ENCODE data around the gene CAPZA1.
"Not testable (repeated sequence)": the region's sequence is repeated elsewhere in the genome, so short reads cannot be mapped to it uniquely, and the experiment has no call there.

CAPZA1 gene

DNA sequence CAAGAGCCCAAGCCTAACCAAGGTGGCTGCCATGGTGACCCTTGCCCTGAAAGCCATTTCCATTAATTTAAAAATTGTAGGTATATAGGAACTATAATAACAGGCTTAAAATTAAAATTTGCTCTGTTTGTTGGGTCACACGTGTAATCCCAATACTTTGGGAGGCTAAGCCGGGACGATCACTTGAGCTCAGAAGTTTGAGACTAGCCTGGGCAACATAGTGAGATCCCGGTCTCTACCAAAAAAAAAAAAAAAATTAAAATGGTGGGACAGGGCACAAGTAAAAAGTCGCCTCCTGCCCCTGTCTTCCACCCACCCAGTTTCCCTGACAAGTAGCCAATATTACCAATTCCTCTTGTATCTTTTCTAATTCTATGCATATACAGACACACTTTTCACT lies 6.6 kb downstream of the CAPZA1 start:
- no peak for FAIRE-seq
- DNase-seq (ENCODE audit: insufficient read length, low spot score): no peak

DNA sequence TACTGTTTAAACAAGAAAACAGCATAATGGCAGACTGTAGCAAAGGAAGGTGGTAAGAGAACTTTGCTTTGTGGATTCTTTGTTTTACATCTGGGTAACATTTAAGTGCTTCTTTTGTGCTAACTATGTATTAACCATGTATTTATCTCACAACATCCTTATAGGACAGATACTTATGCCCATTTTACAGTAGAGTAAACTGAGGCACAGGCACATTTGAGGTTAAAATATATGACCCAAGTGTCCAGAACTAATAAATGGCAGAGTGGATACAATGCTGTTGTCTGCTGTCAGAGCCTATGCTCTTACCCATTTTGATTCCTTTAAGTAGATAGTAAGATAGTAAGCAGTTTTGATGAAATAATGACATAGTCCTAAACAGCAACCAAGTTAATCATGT lies 7.3 kb downstream of the CAPZA1 start:
- DNase-seq (ENCODE audit: insufficient read length, low spot score): no peak
- FAIRE-seq: no peak

DNA sequence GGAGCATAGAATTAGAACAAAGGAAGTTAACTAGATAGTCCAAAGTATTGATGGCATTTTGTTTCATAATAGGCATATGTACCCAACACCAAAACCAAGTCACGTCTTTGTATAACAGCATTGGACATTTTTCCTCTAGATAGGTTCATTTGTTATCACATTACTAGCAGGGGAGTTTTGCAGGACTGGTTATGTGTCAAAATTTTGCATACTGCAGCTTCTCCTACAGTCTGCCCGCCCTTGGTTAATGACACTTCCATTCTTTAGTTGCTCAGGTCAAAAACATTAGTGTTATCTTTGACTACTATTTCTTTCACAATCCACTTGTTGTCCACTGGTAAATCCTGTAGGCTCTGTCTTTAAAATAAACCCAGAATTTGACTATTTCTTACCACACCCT lies 8.9 kb downstream of the CAPZA1 start:
- FAIRE-seq (no peak), DNase-seq (ENCODE audit: insufficient read length, low spot score) (no peak)

DNA sequence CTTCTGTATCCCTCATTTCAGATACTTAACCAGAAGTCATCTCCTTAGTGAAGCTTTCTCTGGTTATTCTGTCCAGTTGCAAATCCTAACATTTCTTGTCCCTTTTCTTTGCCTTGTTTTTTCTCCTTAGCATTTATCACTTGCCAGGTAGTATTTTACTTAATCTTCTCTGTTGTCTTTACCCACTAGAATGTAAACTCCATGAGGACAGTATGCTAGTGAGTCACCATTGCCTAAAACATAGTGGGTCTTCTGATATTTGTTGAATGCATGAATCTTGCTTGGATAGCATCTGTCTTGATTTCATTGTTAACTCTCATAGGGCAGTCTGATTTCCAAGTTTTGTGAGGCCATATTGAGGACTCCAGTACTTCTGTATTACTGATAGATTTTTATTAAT lies 9.6 kb downstream of the CAPZA1 start:
- DNase-seq (ENCODE audit: insufficient read length, low spot score) (no peak), FAIRE-seq (no peak)

DNA sequence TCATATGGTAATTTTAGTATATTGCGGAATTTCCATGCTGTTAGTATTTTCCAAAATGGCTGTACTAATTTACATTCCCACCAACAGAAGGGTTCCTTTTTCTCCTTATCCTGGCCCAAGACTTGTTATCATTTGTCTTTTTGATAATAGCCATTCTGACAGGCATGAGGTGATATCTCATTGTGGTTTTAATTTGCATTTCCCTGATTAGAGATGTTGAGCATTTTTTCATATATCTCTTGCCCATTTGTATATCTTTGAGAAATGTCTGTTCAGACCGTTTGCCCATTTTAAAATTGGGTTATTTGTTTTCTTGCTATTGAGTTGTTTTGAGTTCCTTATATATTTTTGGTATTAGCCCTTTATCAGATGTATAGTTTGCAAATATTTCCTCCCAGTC lies 14.0 kb downstream of the CAPZA1 start:
- DNase-seq (ENCODE audit: insufficient read length, low spot score): no peak

DNA sequence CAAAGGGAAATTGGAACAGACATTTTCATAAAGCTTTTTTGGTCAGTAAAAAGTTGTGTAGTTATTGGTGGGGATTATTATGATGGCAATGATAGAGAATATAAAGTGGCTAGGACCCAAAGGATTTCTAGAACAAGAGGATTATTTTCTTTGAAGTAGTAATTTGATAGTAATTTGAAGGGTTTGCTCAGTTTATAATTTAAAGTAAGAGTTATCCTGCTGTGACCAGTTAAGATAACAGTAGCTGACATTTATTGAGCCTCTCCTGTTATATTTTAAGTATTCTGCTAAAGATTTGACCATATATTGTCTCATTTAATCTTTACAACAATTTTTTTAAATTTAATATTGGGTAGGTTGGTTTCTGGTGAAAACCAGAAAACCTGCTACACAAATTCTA lies 14.7 kb downstream of the CAPZA1 start:
- DNase-seq (ENCODE audit: insufficient read length, low spot score) (no peak), FAIRE-seq (no peak)

More for the DNA sequence above, 14.0 kb downstream of the CAPZA1 start:
- FAIRE-seq: no peak

DNA sequence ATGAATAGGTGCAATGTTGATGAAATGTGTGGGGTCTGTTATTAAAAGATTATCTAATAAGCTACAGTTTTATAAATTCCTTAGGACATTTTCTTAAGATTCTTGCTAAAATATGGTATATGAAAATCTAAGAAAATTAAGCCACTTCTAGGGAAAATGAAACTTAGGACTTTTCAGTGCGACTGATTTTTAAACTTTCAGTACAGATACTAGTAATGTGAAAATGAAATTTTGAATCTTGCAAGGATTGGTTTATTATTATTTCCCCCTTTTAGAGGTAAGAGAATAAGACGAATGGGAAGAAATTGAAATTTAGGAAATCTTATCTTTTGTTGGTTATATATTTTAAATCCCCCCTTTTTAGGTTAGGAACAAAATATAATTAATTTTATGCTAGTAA lies 16.4 kb downstream of the CAPZA1 start:
- DNase-seq (ENCODE audit: insufficient read length, low spot score) (no peak), FAIRE-seq (no peak)

DNA sequence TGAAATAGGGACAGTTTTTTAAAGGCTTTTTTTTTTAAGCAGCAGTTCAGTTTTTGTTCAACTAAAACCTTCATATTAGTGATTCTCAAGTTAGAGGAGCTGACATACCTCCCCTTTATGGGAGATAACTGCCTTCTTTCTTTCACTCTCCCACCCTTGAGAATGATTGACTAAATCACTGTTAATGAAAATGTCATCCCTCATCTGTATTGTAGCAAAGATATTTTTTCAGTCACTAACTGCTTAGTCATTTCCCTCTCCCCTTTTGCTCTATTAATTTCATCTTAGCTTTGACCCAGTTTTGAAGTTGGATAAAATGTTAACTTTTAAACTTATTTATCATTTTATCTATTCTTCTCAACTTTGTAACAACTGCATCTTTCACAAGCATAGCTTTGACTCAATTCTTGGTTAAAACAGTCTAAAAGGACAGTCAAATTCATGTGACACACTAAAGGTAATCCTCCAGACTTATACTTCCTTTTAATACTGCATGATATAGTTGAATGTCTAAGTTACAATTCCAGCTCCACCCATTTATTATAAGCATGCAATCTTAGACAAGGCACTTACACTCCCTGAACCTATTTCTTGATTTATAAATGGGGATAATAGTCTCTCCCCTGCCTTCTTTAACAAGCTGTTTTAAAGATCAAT lies 17.1 kb downstream of the CAPZA1 start:
- FAIRE-seq: no peak
- DNase-seq (ENCODE audit: insufficient read length, low spot score): no peak

DNA sequence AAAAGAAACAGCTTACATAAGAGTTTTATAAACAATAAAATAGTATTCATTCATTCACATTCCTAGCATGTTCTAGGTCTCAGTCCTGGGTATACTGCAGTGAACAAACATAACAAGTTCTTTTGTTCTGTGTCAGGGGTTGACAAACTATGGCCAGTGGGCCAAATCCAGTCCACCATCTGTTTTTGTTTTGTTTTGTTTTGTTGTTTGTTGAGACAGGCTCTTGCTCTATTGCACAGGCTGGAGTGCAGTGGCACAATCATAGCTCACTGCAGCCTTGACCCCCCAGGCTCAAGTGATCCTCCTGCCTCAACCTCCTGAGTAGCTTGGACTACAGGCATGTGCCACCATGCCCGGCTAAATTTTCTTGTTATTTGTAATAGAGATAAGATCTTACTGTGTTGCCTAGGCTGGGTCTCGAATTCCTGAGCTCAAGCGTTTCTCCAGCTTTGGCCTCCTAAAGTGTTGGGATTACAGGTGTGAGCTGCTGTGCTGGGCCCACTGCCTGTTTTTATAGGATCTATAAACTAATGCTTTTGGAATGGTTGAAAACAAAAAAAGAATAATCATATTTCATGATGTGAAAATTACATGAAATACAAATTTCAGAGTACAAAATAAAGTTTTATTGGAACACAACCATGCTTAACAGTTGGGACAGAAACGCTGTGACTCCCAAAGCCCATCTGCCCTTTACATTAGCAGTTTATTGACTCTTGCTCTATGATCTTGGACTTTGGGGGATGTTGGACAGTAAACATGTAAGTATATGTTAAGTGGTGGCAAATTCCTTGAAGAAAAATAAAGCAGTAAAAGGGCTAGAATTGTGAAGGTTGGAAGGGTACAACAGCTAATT lies 17.9 kb downstream of the CAPZA1 start:
- DNase-seq (ENCODE audit: insufficient read length, low spot score): no peak
- no peak for FAIRE-seq

DNA sequence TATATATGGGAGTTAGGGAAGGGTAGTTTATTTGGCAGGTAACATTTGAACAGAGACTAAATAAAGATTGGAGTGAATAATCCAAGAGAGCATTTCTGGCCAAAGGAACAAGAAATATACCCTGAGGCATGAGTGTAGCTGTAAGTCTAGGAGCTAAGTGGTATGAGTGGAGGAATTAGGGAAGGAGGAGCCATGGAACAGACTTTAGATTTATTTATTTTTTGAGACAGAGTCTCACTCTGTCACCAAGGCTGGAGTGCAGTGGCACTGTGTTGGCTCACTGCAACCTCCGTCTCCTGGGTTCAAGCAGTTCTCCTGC lies 18.4 kb downstream of the CAPZA1 start:
- DNase-seq (ENCODE audit: insufficient read length, low spot score) (no peak), FAIRE-seq (no peak)

DNA sequence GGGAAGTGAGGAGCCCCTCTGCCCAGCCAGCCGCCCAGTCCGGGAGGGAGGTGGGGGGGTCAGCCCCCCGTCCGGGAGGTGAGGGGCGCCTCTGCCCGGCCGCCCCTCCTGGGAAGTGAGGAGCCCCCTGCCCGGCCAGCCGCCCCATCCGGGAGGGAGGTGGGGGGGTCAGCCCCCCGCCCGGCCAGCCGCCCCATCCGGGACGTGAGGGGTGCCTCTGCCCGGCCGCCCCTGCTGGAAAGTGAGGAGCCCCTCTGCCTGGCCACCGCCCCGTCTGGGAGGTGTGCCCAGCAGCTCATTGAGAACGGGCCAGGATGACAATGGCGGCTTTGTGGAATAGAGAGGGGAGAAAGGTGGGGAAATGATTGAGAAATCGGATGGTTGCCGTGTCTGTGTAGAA lies 20.8 kb downstream of the CAPZA1 start:
- not testable (repeated sequence) for DNase-seq (ENCODE audit: insufficient read length, low spot score); FAIRE-seq

DNA sequence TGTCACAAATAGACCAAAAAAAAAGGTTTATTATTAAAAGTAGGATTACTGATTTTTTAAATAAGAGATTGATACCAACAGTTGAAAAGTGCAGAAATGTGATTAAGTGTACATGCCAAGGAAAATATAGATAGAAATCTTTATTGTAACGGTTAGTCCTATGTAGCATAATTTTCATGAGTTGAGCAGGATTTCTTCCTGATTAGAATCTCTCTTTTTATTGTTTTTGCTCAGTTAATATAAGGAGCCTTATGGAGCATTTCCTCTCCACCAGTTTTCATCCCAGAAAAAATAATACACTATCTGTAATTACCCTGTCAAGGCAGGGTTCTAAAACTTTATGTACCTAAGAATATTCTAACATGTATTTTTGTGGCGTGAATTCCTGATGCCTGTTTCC lies 23.4 kb downstream of the CAPZA1 start:
- no peak for FAIRE-seq

DNA sequence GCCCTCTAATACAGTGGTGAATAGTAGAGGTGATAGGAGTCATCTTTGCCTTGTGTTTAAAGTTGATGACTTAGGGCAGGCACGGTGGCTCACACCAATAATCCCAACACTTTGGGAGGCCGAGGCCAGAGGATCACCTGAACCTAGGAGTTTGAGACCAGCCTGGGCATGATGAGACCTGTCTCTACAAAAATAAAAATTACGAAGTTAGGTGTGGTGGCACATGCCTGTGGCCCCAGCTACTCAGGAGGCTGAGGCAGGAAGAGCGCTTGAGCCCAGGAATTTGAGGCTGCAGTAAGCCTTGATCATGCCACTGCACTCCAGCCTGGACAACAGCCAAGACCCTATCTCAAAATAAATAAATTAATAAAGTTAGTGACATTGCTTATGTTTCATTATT lies 26.6 kb downstream of the CAPZA1 start:
- DNase-seq (ENCODE audit: insufficient read length, low spot score): no peak
- no peak for FAIRE-seq

More for the DNA sequence above, 23.4 kb downstream of the CAPZA1 start:
- DNase-seq (ENCODE audit: insufficient read length, low spot score): no peak

DNA sequence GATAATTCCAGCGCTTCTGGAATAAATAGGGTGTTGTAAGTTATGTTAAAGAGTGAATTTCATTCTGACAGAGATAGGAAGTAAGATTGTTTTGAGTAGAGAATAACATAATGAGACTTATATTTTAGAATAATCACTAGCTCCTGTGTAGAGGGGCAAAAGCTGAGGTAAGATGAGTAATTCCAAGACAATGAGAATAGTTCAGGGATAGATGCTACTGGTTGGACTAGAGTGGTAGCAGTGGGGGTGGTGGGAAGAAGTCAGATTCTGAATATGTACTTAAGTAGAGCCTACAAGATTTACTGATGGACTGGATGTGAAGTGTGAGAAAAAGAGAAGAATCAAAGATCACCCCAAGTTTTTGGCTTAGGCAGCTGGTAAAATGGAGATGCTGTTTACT lies 31.6 kb downstream of the CAPZA1 start:
- no peak for FAIRE-seq

DNA sequence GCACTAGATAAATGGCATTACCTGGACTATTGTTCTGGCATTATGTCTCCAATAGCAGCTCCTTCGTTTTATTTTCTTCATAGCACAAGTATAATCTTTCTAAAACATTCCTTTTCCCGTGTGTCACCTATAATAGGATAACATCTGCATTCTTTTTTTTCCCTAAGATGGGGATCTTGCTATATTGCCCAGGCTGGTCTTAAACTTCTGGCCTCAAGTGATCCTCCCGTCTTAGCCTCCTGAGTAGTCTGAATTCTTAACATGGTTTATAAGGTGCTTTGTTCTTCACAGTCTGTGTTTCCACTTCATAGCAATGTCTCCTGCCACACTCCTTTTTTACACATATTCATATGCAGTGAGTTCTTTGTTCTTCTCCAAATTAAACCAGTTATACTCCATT lies 46.2 kb downstream of the CAPZA1 start:
- DNase-seq (ENCODE audit: insufficient read length, low spot score) (no peak), FAIRE-seq (no peak)

More for the DNA sequence above, 31.6 kb downstream of the CAPZA1 start:
- no peak for DNase-seq (ENCODE audit: insufficient read length, low spot score)

DNA sequence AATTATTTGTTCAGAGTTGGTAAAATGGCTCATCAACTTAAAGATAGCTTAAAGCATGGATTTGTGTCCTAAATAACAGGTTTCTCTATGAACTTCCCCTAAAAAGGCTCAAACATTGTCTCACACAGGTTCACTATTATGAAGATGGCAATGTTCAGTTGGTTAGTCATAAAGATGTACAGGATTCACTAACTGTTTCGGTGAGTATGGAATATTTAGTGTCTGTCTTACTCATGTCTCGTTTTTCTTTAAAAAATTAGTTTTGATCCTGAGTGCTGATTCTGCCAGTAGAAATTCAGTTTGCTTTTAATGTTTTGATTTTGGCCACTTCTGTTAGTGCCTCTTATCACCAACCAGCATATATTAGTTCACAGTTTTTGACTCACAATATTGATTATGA lies 47.3 kb downstream of the CAPZA1 start:
- FAIRE-seq (no peak), DNase-seq (ENCODE audit: insufficient read length, low spot score) (no peak)

DNA sequence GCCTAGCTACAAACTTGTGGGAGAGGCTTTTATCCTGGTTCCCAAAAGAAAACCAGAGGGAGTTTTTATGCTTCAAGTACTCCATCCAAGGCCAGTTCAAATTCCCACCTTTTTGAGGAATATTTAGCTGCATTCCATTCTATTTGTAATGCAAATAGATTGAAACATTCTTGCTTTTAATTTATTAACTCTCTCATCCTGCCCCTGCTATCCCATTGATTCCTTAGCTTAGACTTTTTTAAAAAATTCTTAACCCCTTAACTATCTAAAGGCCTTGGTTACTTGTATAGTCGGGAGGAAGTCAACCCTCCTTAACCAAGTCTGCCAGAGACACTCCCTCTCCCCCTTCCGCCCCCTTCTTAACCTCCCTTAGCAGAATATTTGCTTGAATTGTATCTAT lies 52.4 kb downstream of the CAPZA1 start:
- no peak for DNase-seq (ENCODE audit: insufficient read length, low spot score)
- no peak for FAIRE-seq

DNA sequence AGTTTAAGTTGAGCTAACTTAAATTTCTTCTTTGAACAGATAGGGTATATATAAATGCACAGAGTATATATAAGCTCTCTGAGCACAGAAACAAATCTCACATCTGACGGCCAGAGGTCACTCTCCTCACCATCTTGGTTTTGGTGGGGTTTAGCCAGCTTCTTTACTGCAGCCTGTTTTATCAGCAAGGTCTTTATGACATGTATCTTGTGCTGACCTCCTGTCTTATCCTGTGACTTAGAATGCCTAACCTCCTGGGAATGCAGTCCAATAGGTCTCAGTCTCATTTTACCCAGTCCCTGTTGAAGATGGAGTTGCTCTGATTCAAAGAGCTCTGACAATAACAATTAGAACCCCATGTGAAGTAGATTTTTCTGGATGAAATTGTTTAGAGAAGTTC lies 53.2 kb downstream of the CAPZA1 start:
- DNase-seq (ENCODE audit: insufficient read length, low spot score) (no peak), FAIRE-seq (no peak)

DNA sequence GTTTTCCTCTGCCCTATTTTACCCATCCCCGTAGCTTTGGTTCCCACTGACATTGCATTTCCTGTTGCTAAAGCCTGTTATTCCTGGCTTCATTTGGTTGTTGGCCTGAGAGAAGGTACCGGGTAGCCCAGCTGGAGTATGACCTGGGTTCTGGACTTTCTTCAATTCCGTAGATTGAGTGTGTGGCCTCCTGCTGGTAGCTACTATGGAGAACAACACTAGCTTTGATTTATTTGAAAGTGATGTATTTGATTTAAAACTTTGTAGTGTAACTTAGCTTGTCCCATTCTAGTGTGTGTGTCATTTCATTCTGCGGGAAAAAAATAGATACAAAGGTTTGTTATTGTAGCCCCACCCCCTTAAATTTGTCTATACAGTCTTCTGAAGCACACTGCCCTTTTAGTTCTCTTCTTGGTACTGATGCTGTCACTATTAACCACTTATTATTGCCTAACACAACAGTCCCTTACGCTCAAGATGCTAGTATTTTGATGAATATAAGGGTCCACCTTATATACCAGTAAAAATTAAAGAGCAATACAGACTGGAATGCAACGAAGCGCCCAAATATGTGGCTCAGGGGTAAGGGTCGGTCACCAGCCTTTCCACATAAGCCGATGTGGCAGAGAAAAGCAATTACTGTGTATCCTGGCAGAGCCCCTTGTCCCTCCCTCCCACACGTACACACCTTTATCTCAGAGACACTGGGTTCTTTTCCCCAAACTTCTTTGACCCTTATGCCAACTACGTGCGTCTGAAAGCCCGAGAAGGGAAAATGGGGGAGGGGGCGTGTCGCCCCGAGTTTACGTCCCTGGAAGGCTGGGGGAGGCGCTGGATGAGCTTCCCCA lies 54.2 kb downstream of the CAPZA1 start:
- FAIRE-seq (no peak), DNase-seq (ENCODE audit: insufficient read length, low spot score) (peak; percentile 21)

DNA sequence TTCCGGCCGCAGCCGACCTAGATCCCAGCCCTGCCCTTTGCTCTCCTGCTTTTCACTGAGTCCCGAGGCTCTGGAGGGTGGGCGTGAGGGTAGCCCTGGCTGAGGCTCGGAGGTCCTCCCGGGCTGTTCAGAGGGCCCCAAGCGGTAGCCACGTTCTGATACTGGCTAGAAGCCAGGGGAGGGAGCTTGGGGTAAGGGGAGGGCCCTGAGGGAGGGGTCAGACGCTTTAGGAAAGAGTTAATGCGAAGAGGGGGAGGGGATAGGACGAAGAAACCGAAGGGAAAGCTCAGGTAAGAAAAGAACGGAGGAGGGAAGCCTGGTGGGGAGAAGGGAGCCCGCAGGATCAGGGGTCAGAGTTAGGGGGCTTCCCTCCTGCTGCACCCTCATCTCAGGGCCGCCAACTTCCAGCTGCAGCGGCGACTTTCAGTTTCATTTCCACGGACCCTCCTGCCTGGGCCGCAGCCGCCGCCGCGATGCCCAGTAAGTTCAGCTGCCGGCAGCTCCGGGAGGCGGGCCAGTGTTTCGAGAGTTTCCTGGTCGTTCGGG lies 54.9 kb downstream of the CAPZA1 start, which contains the start of gene MOV10:
MOV10 (plus strand) TSS at position 220 of the 546 bp plus-strand sequence; CDS start at position 474, 254 bp downstream.
- FAIRE-seq: no peak
- DNase-seq (ENCODE audit: insufficient read length, low spot score): peak; percentile 45

Measured in HTR-8/SVneo (cell line).